CD14-positive monocyte (primary cell): ENCODE results near the gene RASGRP3. TPM values are rescaled to one million over a fixed set of nuclear protein-coding genes. Genes with fewer than 3 reads are reported as not detected.

Experiments used
- DNase-seq, 3 donors: peaks; one replicate each; pipeline ENCODE4 v3.0.0-alpha.2; 2011 to 2022
- H2AFZ ChIP-seq: 2 replicates; pipeline ENCODE4 v1.6.0; 2012; ENCODE audit warnings: mild to moderate bottlenecking, low read depth, low read length, inconsistent platforms; ENCODE audit not compliant: insufficient read depth, poor library complexity, severe bottlenecking
- H3K27ac ChIP-seq, 2 donors: 1 replicate in 1 of 2; 2 replicates in 1 of 2; pipeline ENCODE4 v1.5.1; 2012 to 2013; ENCODE audit warnings: low read length in 2 of 2, control low read depth in 1 of 2, inconsistent platforms in 1 of 2, low read depth in 1 of 2, mild to moderate bottlenecking in 1 of 2
- H3K27me3 ChIP-seq, 2 donors: one replicate each; pipeline versions ENCODE4 v1.6.0 to v1.6.1; 2011 to 2013; ENCODE audit warnings: low read length in 2 of 2; ENCODE audit not compliant: control insufficient read depth in 2 of 2, insufficient read depth in 2 of 2
- H3K36me3 ChIP-seq, 2 donors: replicated peaks in 1 of 2; 1 replicate in 1 of 2; 2 replicates in 1 of 2; pipeline versions ENCODE4 v1.5.1 to v1.6.1; 2012 to 2013; ENCODE audit warnings: low read length in 2 of 2, control low read depth in 1 of 2, inconsistent platforms in 1 of 2, mild to moderate bottlenecking in 1 of 2; ENCODE audit not compliant: insufficient read depth in 2 of 2, control insufficient read depth in 1 of 2
- H3K4me1 ChIP-seq, 2 donors: 1 replicate in 1 of 2; 2 replicates in 1 of 2; pipeline versions ENCODE4 v1.5.1 to v1.6.1; 2012 to 2013; ENCODE audit warnings: low read length in 2 of 2, control low read depth in 1 of 2, inconsistent platforms in 1 of 2, mild to moderate bottlenecking in 1 of 2, moderate library complexity in 1 of 2; ENCODE audit not compliant: insufficient read depth in 2 of 2, control insufficient read depth in 1 of 2
- H3K4me2 ChIP-seq: replicated peaks from 2 replicates; pipeline ENCODE3; 2012; ENCODE audit warnings: low read length, moderate library complexity, mild to moderate bottlenecking; ENCODE audit not compliant: poor library complexity, severe bottlenecking; ENCODE audit errors: extremely low read depth
- H3K4me3 ChIP-seq, 3 experiments: fragments of 200-600 bp in 1 of 3; sonication (generic) in 1 of 3; replicated peaks in 1 of 3; 1 replicate in 2 of 3; 2 replicates in 1 of 3; pipeline ENCODE4 v1.5.1; 2011 to 2013; ENCODE audit warnings: low read length in 3 of 3, mild to moderate bottlenecking in 3 of 3, control low read depth in 2 of 3, low read depth in 2 of 3, inconsistent platforms in 1 of 3, moderate library complexity in 1 of 3
- H3K79me2 ChIP-seq: 2 replicates; pipeline ENCODE4 v1.6.0; 2012; ENCODE audit warnings: mild to moderate bottlenecking, control low read depth, inconsistent platforms, low read length, moderate library complexity; ENCODE audit not compliant: insufficient read depth
- H3K9ac ChIP-seq: 2 replicates; pipeline ENCODE4 v1.6.0; 2017; ENCODE audit warnings: low read length, mild to moderate bottlenecking; ENCODE audit not compliant: insufficient read depth, poor library complexity, severe bottlenecking
- H3K9me3 ChIP-seq, 2 donors: replicated peaks in 1 of 2; 1 replicate in 1 of 2; 2 replicates in 1 of 2; pipeline versions ENCODE4 v1.5.1 to v1.6.1; 2012 to 2013; ENCODE audit warnings: low read length in 2 of 2, control low read depth in 1 of 2; ENCODE audit not compliant: control insufficient read depth in 1 of 2, insufficient read depth in 1 of 2
- H4K20me1 ChIP-seq: 2 replicates; pipeline ENCODE4 v1.6.0; 2012; ENCODE audit warnings: mild to moderate bottlenecking, low read length, control low read depth, moderate library complexity; ENCODE audit not compliant: insufficient read depth
- H3K27ac Mint-ChIP-seq, 7 donors: one replicate each; pipeline ENCODE4 v1.8.0; 2020; ENCODE audit warnings: mild to moderate bottlenecking in 7 of 7, mixed read lengths in 7 of 7, moderate library complexity in 6 of 7, inconsistent platforms in 2 of 7
- H3K27me3 Mint-ChIP-seq, 3 donors: one replicate each; pipeline ENCODE4 v1.8.0; 2021 to 2022; ENCODE audit warnings: low read depth in 3 of 3, mild to moderate bottlenecking in 3 of 3, mixed read lengths in 3 of 3, moderate library complexity in 3 of 3, inconsistent platforms in 1 of 3
- H3K36me3 Mint-ChIP-seq, 2 donors: one replicate each; pipeline ENCODE4 v1.8.0; 2020; ENCODE audit warnings: mixed read lengths in 2 of 2, inconsistent platforms in 1 of 2, mild to moderate bottlenecking in 1 of 2
- H3K4me1 Mint-ChIP-seq: one replicate; pipeline ENCODE4 v1.8.0; 2020; ENCODE audit warnings: mild to moderate bottlenecking, mixed read lengths
- H3K4me3 Mint-ChIP-seq, 2 donors: one replicate each; pipeline ENCODE4 v1.8.0; 2020; ENCODE audit warnings: mild to moderate bottlenecking in 2 of 2, mixed read lengths in 2 of 2, moderate library complexity in 1 of 2
- H3K9me3 Mint-ChIP-seq, 7 donors: one replicate each; pipeline ENCODE4 v1.8.0; 2020 to 2022; ENCODE audit warnings: mixed read lengths in 7 of 7, mild to moderate bottlenecking in 6 of 7, moderate library complexity in 6 of 7, inconsistent platforms in 2 of 7
- CTCF ChIP-seq: fragments of 200-600 bp; IDR thresholded peaks from one replicate; pipeline ENCODE4 v1.8.0; 2022; ENCODE audit warnings: antibody characterized with exemption, mild to moderate bottlenecking
- WGBS: methylation state at CpG from one replicate; pipeline ENCODE4 v1.1.5; 2013; ENCODE audit warnings: missing lambda C conversion rate; ENCODE audit not compliant: insufficient coverage; 5-methylcytosine and 5-hydroxymethylcytosine counted together
- intact Hi-C, 2 donors: fragments of 100-400 bp; cut with micrococcal nuclease; formaldehyde crosslinking; loops; one replicate each; pipeline versions ENCODE4 v1.15.0 to v1.15.1; 2023
- polyA plus RNA-seq, 3 donors: library from polyadenylated mRNA; depleted of rRNA in 1 of 3; unstranded in 2 of 3; stranded (reverse) in 1 of 3; fragments of 300-500 nt in 2 of 3; fragments of >200 nt in 1 of 3; fragmentation: Illumina TruSeq in 2 of 3; gene quantifications; 1 replicate in 2 of 3; 2 replicates in 1 of 3; pipeline ENCODE4 v1.2.3, GENCODE V29; 2012 to 2021

Gene RASGRP3
- polyA plus RNA-seq, 3 donors: 0.62 to 0.89 (median 0.84) TPM

GRCh38 chr2:33475224-33476130 is 972 bp upstream of the RASGRP3 start:
- Mint-ChIP-seq H3K27ac (peak overlapping the region; percentile 92 to 96 (median 95)), H3K9me3 (peaks cover 0 to 4% (median 0%) of the 10 kb centered on the region in 7 donors), H3K4me1 (peaks cover 39% of the 10 kb centered on the region), H3K27me3 (peaks cover 0 to 3% (median 0%) of the 10 kb centered on the region in 3 donors), H3K4me3 (peak overlapping the region; percentile 97 to 99), H3K36me3 (no peaks in the 10 kb centered on the region)
- Histone ChIP-seq H3K4me1 (peaks cover 21 to 25% of the 10 kb centered on the region in 2 donors), H3K27ac (peak overlapping the region; percentile 71 to 91), H3K9ac (peak overlapping the region; percentile 80), H3K4me2 (peak overlapping the region; percentile 91), H3K79me2 (no peaks in the 10 kb centered on the region), H4K20me1 (no peaks in the 10 kb centered on the region), H3K9me3 (no peaks in the 10 kb centered on the region), H3K27me3 (no peaks in the 10 kb centered on the region), H3K4me3 (peak overlapping the region; percentile 83 to 99 (median 92)), H3K36me3 (no peaks in the 10 kb centered on the region), H2AFZ (peak overlapping the region; percentile 95)
- 0% methylated on average over 10 of the region's 15 CpGs for WGBS
- intact Hi-C loops: loop anchor here (5.0 to 10.0 kb wide), 3 partner anchors 107 to 122 kb away; partner anchors contain the start of gene FAM98A (in 1 of the 2)
- peak; percentile 90 for TF ChIP-seq CTCF
- peak; percentile 63 to 75 (median 75) for DNase-seq

- H3K4me2 ChIP-seq: peak overlapping the region; percentile 91
- intact Hi-C loops: loop anchor here (5.0 to 10.0 kb wide), 3 partner anchors 106 to 121 kb away; partner anchors contain the start of gene FAM98A (in 1 of the 2)
- no peak for DNase-seq
- peak overlapping the region; percentile 71 to 91 for H3K27ac ChIP-seq
- no peaks in the 10 kb centered on the region for H3K36me3 Mint-ChIP-seq
- 5% methylated on average over 2 of the region's 4 CpGs for WGBS
- no peaks in the 10 kb centered on the region for H3K27me3 ChIP-seq
- H3K27me3 Mint-ChIP-seq: peaks cover 0 to 1% (median 0%) of the 10 kb centered on the region in 3 donors
- H3K4me1 Mint-ChIP-seq: peaks cover 43% of the 10 kb centered on the region
- H3K9me3 Mint-ChIP-seq: peaks cover 0 to 4% (median 0%) of the 10 kb centered on the region in 7 donors
- peak overlapping the region; percentile 83 to 99 (median 92) for H3K4me3 ChIP-seq
- H3K27ac Mint-ChIP-seq: peak overlapping the region; percentile 92 to 96 (median 95)
- peak overlapping the region; percentile 95 for H2AFZ ChIP-seq
- H4K20me1 ChIP-seq: no peaks in the 10 kb centered on the region
- H3K79me2 ChIP-seq: no peaks in the 10 kb centered on the region
- H3K4me3 Mint-ChIP-seq: peak overlapping the region; percentile 97 to 99
- peak overlapping the region; percentile 80 for H3K9ac ChIP-seq
- TF ChIP-seq CTCF: no peak
- no peaks in the 10 kb centered on the region for H3K9me3 ChIP-seq
- H3K36me3 ChIP-seq: no peaks in the 10 kb centered on the region
- H3K4me1 ChIP-seq: peaks cover 21 to 25% of the 10 kb centered on the region in 2 donors
These were observed 343 bp downstream of the RASGRP3 start for GRCh38 chr2:33476793-33477190.
